ENCODE measurements around the gene FHIT.

FHIT gene

DNA sequence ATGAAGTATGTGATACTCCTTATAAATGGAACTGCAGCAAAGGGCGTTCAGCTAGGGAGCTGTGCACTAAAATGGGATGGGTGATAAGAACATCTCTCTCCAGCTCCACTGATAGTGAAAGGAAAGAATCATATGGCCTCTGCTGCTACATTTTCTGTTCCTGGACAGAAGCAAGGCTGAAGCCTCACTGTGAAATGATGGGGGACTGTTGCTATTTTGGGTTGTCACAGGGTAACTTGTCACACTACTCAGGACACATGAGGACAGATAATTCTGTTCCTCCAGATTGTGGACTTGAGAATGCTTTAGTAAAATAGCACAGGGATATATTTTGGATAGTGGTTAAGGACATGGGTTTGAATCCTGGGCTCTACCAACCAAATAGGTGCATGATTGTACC is 423.6 kb downstream of the FHIT start:
- TF ChIP-seq POLR2A (IDR thresholded peaks at IDR 0.05; ENCODE audit: low read length) (no peak), GATA1 (IDR thresholded peaks at IDR 0.05; ENCODE audit: low read depth, low read length) (no peak)
- DNase-seq, result no peak

DNA sequence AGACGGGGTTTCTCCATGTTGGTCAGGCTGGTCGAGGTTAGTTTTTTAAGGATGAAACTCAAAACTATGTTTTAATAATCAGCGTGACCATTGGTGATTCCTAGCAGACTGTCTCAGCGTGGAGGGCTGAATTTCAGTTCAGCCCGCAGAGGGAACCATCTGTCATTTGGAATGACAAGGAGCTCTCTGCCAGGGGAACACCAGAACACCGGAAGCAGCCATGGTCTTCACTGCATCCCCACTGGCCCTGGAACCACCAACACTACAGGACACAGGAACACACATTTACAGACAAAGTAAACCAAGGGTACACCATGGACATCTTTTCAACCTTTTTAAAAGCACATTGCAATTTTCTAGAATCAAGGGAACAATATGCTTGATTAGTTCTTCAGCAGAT is 424.7 kb downstream of the FHIT start:
- no peak for DNase-seq
- TF ChIP-seq POLR2A (IDR thresholded peaks at IDR 0.05; ENCODE audit: low read length) (no peak), GATA1 (IDR thresholded peaks at IDR 0.05; ENCODE audit: low read depth, low read length) (no peak)

GRCh38 chr3:60812502-60812901 is 438.8 kb downstream of the FHIT start:
- TF ChIP-seq POLR2A (IDR thresholded peaks at IDR 0.05; ENCODE audit: low read length) (no peak), GATA1 (IDR thresholded peaks at IDR 0.05; ENCODE audit: low read depth, low read length) (no peak)
- no peak for DNase-seq

DNA sequence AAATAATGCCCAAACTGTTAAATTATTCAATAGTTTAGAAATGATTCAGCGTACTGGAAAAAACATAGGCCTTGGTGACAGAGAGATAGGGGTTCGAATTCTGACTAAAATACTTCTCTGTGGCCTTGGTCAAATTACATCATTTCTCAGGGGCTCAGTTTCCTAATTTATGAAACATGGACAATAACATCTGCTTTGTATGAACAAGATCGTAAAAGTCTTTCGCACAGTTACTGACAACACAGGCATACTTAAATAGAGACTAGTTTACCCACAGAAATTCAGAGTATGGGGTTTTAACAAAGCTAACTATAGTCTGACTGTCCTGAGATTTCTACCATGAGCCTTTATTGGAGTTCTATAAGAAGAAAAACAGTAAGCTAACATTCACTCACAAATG is 440.4 kb downstream of the FHIT start:
- TF ChIP-seq GATA1 (IDR thresholded peaks at IDR 0.05; ENCODE audit: low read depth, low read length), result no peak
- TF ChIP-seq POLR2A (IDR thresholded peaks at IDR 0.05; ENCODE audit: low read length), result no peak

DNA sequence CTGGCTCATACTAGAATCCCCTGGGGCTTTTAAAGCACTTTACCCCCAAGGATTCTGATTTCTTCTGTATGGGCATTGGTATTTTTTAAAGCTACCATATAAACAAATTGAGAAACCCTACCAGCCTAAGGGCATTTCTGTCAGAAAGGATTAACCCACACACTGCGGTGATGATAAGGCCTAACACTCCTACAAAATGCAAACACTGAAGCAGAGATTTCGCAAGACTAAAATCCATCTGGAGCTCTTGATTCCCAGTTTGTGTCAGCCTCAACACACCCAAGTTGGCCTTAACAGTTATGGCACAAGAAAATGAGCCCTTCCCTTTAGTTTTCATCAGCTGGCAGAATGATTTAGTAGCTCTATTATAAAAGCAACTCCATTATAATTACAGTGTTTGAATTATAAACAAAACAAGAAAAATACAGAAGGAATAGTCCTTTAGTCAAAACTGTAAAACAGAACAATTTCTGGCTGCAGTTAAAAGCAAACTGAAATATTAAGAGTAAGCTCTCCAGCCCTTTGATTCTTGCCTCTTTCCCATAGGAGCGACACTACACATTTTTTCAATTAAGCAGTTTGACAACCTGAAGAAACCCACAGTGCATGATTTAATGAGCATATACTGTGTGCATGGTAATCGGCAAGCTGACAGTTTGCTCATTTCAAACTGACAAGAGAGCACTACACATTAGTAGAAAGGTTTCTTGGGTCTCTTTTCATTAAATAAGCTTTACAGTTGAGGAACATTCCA is 441.2 kb downstream of the FHIT start:
- TF ChIP-seq GATA1 (IDR thresholded peaks at IDR 0.05; ENCODE audit: low read depth, low read length) (no peak), POLR2A (IDR thresholded peaks at IDR 0.05; ENCODE audit: low read length) (no peak)
- DNase-seq, result no peak

More for the DNA sequence above, 440.4 kb downstream of the FHIT start:
- DNase-seq, result no peak

- DNase-seq, result no peak
- TF ChIP-seq GATA1 (IDR thresholded peaks at IDR 0.05; ENCODE audit: low read depth, low read length), result no peak
Measured at GRCh38 chr3:60803216-60804173, 447.8 kb downstream of the FHIT start.

DNA sequence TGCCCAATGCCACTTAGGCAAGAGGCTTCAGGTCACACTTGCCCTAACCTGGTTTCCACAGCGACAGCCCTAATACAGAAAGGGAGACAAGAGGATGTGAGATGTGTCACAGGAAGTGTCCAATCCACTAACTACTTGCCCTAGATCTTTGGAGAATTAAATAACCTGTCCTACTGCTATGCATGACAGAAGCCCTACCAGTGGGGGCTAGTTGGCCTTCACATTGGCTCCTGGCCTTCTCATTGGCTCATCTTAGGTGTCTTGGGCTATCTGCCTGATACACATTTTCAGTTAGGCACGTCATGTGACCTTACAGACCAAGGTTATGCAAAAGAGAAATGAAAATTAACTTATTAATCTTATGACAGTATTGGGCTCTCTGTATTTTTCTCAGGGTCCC is 449.9 kb downstream of the FHIT start:
- DNase-seq, result peak; percentile 8 to 56
- TF ChIP-seq POLR2A (IDR thresholded peaks at IDR 0.05; ENCODE audit: low read length) (no peak), GATA1 (IDR thresholded peaks at IDR 0.05; ENCODE audit: low read depth, low read length) (no peak)

- no peak for TF ChIP-seq GATA1 (IDR thresholded peaks at IDR 0.05; ENCODE audit: low read depth, low read length)
- no peak for TF ChIP-seq POLR2A (IDR thresholded peaks at IDR 0.05; ENCODE audit: low read length)
- no peak for DNase-seq
Measured at GRCh38 chr3:60798456-60798855, 452.8 kb downstream of the FHIT start.

- DNase-seq, result no peak
- TF ChIP-seq POLR2A (IDR thresholded peaks at IDR 0.05; ENCODE audit: low read length), result no peak
- no peak for TF ChIP-seq GATA1 (IDR thresholded peaks at IDR 0.05; ENCODE audit: low read depth, low read length)
Measured at GRCh38 chr3:60792249-60792852, 458.9 kb downstream of the FHIT start.

GRCh38 chr3:60788185-60788584 is 463.1 kb downstream of the FHIT start:
- DNase-seq, result no peak
- no peak for TF ChIP-seq POLR2A (IDR thresholded peaks at IDR 0.05; ENCODE audit: low read length)
- no peak for TF ChIP-seq GATA1 (IDR thresholded peaks at IDR 0.05; ENCODE audit: low read depth, low read length)

DNA sequence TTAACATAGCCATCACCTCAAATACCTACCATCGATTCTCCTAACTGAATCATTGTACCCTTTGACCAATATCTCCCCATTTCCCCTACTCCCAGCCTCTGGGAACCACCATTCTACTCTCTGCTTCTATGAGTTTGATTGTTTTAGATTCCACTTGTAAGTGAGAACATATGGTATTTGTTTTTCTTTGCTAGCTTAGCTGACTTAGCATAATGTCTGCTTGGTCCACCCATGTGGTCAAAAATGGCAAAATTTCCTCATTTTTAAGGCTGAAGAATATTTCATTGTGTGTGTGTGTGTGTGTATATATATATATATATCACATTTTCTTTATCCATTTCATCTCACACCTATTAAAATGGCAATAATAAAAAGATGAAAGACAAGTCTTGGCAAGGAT is 469.3 kb downstream of the FHIT start:
- DNase-seq, result no peak
- TF ChIP-seq GATA1 (IDR thresholded peaks at IDR 0.05; ENCODE audit: low read depth, low read length), result no peak
- no peak for TF ChIP-seq POLR2A (IDR thresholded peaks at IDR 0.05; ENCODE audit: low read length)

- TF ChIP-seq GATA1 (IDR thresholded peaks at IDR 0.05; ENCODE audit: low read depth, low read length) (no peak), POLR2A (IDR thresholded peaks at IDR 0.05; ENCODE audit: low read length) (no peak)
- DNase-seq, result no peak
Measured at GRCh38 chr3:60779637-60780036, 471.6 kb downstream of the FHIT start.

DNA sequence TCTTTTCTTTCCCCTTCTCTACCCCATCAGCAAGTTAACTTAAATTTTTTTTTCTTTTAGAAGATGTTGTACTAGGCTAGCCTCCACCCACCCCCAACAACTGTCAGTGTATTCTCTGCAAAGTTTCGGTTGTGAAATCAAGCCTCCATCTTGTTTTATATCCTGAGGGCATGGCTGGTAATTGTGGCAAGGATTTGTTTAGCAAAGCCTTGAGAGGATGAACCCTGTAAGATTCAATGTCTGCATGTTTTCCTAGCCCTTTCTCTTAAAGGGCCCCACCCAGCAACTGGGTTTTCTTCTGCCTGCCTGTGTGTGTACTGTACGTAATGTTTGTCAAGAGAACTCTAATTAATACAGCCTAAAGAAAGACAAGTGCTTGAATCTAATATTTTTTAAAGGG is 475.3 kb downstream of the FHIT start:
- DNase-seq, result no peak
- no peak for TF ChIP-seq GATA1 (IDR thresholded peaks at IDR 0.05; ENCODE audit: low read depth, low read length)
- TF ChIP-seq POLR2A (IDR thresholded peaks at IDR 0.05; ENCODE audit: low read length), result no peak

DNA sequence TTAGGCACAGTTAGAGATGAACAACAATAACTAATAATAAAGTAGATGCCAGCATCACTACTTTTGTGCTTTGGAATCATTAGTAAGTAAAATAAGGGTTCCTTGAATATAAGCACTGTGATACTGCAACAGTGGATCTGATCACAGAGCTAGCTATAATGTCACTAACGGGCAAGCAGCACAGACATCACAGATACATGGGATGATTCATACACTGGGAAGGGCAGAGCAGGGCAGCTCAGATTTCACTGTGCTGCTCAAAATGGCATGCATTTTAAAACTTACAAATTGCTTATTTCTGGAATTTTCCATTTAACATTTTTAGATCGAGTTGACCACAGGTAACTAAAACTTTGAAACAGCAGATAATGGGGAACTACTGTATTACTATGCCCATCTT is 476.6 kb downstream of the FHIT start:
- TF ChIP-seq GATA1 (IDR thresholded peaks at IDR 0.05; ENCODE audit: low read depth, low read length), result no peak
- TF ChIP-seq POLR2A (IDR thresholded peaks at IDR 0.05; ENCODE audit: low read length), result no peak
- no peak for DNase-seq

Data from erythroblast (primary cell).